Measurements from ENCODE around the gene PCDH9. TPM values are rescaled to one million over a fixed set of nuclear protein-coding genes. Genes with fewer than 3 reads are reported as not detected.

Gene PCDH9
- total and polyA plus RNA-seq, 3 donors from 2014 or later, result 2.3 to 4.6 (median 3.5) TPM

DNA sequence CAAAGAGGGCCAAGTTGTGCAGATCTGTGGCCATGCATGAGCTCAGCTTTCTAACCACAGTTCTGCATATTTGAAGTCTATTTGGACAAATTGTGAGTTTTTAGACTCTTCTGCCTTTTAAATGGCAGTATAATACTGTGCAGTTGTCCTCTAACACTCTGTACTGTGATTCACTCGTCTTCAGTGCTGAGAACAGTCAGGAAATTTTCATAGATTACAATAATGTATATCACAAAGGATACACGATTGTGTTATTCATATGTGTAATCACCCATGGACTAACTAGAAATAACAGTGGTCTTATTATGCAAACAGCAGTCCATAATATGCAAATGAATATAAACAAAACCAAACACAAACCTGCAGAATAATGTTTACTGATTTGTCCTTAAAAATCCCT is 259.1 kb downstream of the PCDH9 start:
- no peaks in the 10 kb centered on the region for H3K36me3 ChIP-seq (ENCODE audit: low read depth, missing control alignments)
- 81 to 85% methylated on average over 2 of the region's 2 CpGs for WGBS, 2 donors

GRCh38 chr13:66969291-66969690 is 260.8 kb downstream of the PCDH9 start:
- Histone ChIP-seq H3K9me3 (no peaks in the 10 kb centered on the region), H3K36me3 (ENCODE audit: low read depth, missing control alignments) (no peaks in the 10 kb centered on the region), H3K4me3 (no peak overlapping the region), H3K27me3 (no peaks in the 10 kb centered on the region), H3K4me1 (no peaks in the 10 kb centered on the region), H3K27ac (no peak overlapping the region)
- DNase-seq, result no peak
- WGBS, 2 donors, result 60 to 75% methylated on average over 1 of the region's 1 CpG
- no peak for TF ChIP-seq POLR2A (IDR thresholded peaks at IDR 0.05)
- TF ChIP-seq CTCF (IDR thresholded peaks at IDR 0.05), result no peak
- intact Hi-C loops (cut with DNase I; ENCODE audit: low total_unique reads), result no loop called here

More for the DNA sequence above, 259.1 kb downstream of the PCDH9 start:
- intact Hi-C loops (cut with DNase I; ENCODE audit: low total_unique reads), result no loop called here
- TF ChIP-seq CTCF (IDR thresholded peaks at IDR 0.05) (no peak), POLR2A (IDR thresholded peaks at IDR 0.05) (no peak)
- Histone ChIP-seq H3K9me3 (no peaks in the 10 kb centered on the region), H3K4me3 (no peak overlapping the region), H3K27ac (no peak overlapping the region), H3K4me1 (no peaks in the 10 kb centered on the region), H3K27me3 (no peaks in the 10 kb centered on the region)
- DNase-seq, result no peak

DNA sequence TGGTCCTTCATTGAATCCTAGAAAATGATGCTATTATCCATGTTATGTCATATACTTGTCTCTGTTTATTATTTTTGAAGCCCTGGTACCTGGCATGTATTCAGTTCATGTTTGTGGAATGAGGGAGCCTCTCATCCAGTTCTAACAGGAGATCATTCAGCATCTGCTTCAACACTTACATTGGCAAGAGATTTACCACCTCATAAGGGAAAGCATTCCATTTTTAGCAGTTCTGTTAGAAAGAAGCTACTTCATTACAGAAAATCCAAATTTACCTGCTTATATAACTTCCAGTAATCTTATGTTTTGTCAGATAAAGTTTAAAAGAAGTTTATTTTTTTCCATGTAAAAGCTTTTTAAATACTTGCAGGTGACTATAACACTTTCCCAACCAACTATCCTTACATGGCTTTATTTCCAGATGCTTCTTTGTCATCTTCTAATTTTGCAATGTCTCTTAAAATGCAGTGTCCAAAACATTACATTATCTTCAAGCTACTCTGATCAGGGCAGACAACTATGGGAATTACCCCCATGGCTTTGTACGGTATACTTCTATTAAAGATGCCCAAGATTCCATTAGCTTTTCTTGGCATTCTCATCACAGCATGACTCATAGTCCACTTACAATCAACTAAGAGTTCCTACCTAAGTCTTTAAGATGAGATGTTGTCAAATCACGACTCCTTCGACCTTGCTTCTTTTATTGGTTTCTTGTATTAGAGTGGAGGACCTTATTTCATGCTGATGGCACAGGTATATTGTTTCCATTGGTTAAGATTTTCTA is 262.1 kb downstream of the PCDH9 start:
- H3K4me1 ChIP-seq, result no peaks in the 10 kb centered on the region
- no peak for TF ChIP-seq CTCF (IDR thresholded peaks at IDR 0.05)
- no peak for TF ChIP-seq POLR2A (IDR thresholded peaks at IDR 0.05)
- H3K4me3 ChIP-seq, result no peak overlapping the region
- DNase-seq, result no peak
- H3K9me3 ChIP-seq, result no peaks in the 10 kb centered on the region
- H3K36me3 ChIP-seq (ENCODE audit: low read depth, missing control alignments), result no peaks in the 10 kb centered on the region
- intact Hi-C loops (cut with DNase I; ENCODE audit: low total_unique reads), result no loop called here
- H3K27me3 ChIP-seq, result no peaks in the 10 kb centered on the region
- H3K27ac ChIP-seq, result no peak overlapping the region
- 89 to 93% methylated on average over 3 of the region's 3 CpGs for WGBS, 2 donors

DNA sequence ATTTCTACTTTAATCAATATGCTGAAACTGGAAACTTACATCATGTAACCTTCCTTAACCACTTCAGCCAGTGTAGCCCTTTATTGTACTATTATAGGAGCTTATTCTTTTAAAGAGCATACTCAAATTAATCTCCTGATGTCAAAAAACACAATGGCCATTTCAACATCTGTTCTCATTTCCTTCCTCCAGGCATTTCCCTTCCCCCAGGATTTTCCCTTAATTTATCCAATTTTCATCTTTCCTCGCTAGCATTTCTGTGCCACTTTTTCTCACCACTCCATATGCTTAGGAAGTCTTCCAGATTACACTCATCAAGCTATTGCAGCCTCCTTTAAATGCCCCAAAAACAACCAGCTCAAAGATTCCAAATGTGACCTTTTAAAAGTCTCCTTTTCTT is 265.0 kb downstream of the PCDH9 start:
- Histone ChIP-seq H3K9me3 (no peaks in the 10 kb centered on the region), H3K4me3 (no peak overlapping the region), H3K4me1 (no peaks in the 10 kb centered on the region), H3K36me3 (ENCODE audit: low read depth, missing control alignments) (no peaks in the 10 kb centered on the region), H3K27me3 (no peaks in the 10 kb centered on the region), H3K27ac (no peak overlapping the region)
- intact Hi-C loops (cut with DNase I; ENCODE audit: low total_unique reads), result no loop called here
- no peak for DNase-seq
- TF ChIP-seq POLR2A (IDR thresholded peaks at IDR 0.05), result no peak
- 83 to 100% methylated on average over 1 of the region's 1 CpG for whole genome bisulfite sequencing, 2 donors

- 97 to 100% methylated on average over 4 of the region's 4 CpGs for WGBS, 2 donors
- no peaks in the 10 kb centered on the region for H3K4me1 ChIP-seq
- intact Hi-C loops (cut with DNase I; ENCODE audit: low total_unique reads), result no loop called here
- no peak for DNase-seq
- TF ChIP-seq CTCF (IDR thresholded peaks at IDR 0.05), result no peak
- TF ChIP-seq POLR2A (IDR thresholded peaks at IDR 0.05), result no peak
- H3K4me3 ChIP-seq, result no peak overlapping the region
- H3K36me3 ChIP-seq (ENCODE audit: low read depth, missing control alignments), result no peaks in the 10 kb centered on the region
- no peak overlapping the region for H3K27ac ChIP-seq
- no peaks in the 10 kb centered on the region for H3K9me3 ChIP-seq
- no peaks in the 10 kb centered on the region for H3K27me3 ChIP-seq
Observed at GRCh38 chr13:66962953-66963352, 267.2 kb downstream of the PCDH9 start.
